ENCODE data around the gene CLASP2.

DNA sequence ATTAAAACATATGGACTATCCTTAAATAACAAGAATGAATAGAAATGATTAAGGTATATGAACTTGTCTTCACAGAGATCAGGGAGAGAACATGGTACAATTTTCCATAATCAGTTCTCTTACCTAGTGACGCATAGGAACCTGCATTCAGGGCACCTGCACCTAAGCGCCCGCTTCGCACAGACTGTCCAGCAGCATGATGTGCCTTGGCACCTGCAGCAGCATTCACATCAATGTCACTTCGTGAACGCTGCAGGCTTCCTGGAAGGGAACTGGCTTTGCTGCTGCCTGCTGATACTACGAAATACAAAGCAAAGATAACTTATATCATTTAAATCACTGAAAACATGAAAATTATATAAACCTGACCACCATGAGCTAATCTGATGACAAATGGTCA, 115.2 kb downstream of the CLASP2 start:
- TF ChIP-seq, protein P1, sequence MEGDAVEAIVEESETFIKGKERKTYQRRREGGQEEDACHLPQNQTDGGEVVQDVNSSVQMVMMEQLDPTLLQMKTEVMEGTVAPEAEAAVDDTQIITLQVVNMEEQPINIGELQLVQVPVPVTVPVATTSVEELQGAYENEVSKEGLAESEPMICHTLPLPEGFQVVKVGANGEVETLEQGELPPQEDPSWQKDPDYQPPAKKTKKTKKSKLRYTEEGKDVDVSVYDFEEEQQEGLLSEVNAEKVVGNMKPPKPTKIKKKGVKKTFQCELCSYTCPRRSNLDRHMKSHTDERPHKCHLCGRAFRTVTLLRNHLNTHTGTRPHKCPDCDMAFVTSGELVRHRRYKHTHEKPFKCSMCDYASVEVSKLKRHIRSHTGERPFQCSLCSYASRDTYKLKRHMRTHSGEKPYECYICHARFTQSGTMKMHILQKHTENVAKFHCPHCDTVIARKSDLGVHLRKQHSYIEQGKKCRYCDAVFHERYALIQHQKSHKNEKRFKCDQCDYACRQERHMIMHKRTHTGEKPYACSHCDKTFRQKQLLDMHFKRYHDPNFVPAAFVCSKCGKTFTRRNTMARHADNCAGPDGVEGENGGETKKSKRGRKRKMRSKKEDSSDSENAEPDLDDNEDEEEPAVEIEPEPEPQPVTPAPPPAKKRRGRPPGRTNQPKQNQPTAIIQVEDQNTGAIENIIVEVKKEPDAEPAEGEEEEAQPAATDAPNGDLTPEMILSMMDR (conservative IDR thresholded peaks at IDR 0.05; ENCODE audit: low read length), result no peak
- no peak for TF ChIP-seq EZH2phosphoT487 (IDR thresholded peaks at IDR 0.05; ENCODE audit: borderline replicate concordance)

Measured in Loucy (cell line).